Epidermal melanocyte (primary cell): ENCODE data around the gene CNPY1.
"Not testable (repeated sequence)": the region's sequence is repeated elsewhere in the genome, so short reads cannot be mapped to it uniquely, and the experiment has no call there.

ENCODE experiments used
- DNase-seq: peaks from one replicate; pipeline ENCODE4 v3.0.0; 2011; ENCODE audit warnings: low spot score; ENCODE audit not compliant: insufficient read length

CNPY1 gene

DNA sequence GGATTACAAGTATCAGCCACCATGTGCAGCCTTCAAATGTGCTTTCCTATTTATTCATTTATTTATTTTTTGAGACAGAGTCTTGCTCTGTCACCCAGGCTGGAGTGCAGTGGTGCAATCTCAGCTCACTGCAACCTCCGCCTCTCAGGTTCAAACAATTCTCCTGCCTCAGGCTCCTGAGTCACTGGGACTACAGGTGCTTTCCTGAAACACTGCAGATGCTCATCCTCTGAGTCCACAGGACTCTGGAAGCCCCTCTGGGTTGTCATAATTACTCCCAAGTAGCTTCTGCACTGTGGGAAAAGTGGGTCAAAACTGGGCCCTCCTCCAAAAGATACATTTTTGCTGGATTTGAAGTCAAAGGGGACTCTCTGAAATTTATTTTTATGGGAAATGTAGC, at the start of gene CNPY1:
Gene CNPY1, minus strand, starts transcription at position 111 of the 400 bp plus-strand sequence. CDS start 630 bp downstream, outside the sequence.
- DNase-seq: not testable (repeated sequence)

GRCh38 chr7:155594961-155595366, 48.6 kb upstream of the CNPY1 start:
- DNase-seq: no peak

DNA sequence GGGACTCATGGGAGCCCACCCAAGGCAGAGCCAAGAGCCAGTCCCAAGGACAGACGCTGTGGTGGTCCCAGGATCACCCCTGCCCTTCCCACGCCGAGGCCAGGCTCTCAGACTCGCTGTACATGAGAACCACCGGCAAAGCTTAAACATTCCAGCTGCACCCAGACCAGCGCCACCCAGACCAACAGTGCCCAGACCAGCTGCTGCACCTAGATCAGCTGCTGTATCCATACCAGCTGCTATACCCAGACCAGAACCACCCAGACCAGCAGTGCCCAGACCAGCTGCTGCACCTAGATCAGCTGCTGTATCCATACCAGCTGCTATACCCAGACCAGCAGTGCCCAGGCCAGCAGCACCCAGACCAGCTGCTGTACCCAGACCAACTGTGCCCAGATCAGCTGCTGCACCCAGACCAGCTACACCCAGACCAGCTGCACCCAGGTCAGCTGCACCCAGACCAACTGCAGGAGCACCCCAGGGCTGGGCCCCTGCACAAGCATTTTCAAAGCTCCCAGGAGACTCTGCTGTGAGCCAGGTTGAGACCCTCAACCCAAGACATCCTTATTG, 47.9 kb upstream of the CNPY1 start:
- DNase-seq: no peak

DNA sequence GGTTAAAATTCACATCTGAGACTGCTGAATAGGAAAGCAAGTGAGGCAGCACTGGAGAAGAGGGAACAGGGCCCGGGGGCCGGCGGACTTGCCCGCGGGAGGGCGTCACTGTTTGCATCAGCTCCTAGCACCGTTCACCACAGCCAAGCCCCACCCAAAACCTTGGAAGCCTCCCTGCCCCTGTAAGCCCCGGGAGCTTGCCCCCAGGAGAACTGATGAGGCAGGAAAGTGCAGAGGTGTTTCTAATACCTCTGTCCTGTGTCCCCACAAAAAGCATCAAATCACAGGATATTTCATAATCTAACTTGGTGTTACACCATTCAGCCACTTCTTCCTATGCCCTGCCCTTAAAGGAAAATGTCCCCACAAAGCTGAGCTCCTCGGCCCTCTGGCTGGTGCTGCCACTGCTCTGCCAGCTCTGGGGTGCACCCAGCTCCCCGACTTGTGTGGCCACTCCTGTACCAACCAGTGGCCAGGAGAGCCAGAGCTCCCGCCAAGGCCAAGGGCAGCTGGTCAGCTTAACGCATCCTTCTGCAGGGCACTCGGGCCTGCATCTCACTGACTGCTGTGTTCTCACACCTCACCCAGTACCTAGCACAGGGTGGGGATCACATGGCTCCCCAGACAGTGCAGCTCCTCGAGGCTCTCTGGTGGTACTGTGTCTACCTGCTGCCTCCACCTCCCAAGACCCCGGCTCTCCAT, 47.3 kb upstream of the CNPY1 start:
- DNase-seq: no peak

GRCh38 chr7:155591055-155591775, 44.9 kb upstream of the CNPY1 start:
- DNase-seq: no peak

DNA sequence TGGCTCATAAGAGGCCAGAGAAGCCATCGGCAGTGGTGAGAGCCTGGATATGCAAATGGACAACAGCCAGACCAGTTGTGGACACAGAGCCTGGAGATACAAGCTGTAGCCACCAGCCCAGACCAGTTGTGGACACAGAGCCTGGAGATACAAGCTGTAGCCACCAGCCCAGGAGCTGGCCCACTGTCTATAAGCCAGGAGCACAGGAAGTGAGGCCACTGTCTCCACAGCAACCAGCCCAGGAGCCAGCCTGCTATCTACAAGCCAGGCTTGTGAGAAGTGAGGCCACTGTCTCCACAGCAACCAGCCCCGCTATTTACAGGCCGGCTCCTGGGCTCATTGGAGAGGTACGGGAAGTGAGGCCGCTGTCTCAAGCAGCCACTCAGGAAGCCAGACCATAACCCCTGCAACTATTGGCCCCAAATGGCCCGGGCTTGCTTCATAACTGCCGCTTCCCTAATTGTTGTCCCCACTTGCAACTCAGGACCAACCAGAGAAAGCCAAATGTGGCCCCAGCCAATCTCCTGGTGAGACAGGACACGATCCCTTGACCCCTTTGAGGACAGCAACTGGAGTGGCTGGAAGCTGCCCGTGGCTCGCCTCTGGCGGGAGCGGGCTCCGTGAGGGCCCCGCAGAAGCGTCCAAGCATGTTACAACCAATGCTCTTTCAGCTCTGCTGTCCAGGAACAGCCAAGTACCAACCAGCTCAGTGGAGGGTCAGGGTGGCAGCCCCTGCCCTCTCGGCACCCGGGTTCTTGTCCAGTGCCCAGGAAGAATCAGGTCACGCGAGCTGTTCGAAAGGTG, 44.1 kb upstream of the CNPY1 start:
- no peak for DNase-seq

DNA sequence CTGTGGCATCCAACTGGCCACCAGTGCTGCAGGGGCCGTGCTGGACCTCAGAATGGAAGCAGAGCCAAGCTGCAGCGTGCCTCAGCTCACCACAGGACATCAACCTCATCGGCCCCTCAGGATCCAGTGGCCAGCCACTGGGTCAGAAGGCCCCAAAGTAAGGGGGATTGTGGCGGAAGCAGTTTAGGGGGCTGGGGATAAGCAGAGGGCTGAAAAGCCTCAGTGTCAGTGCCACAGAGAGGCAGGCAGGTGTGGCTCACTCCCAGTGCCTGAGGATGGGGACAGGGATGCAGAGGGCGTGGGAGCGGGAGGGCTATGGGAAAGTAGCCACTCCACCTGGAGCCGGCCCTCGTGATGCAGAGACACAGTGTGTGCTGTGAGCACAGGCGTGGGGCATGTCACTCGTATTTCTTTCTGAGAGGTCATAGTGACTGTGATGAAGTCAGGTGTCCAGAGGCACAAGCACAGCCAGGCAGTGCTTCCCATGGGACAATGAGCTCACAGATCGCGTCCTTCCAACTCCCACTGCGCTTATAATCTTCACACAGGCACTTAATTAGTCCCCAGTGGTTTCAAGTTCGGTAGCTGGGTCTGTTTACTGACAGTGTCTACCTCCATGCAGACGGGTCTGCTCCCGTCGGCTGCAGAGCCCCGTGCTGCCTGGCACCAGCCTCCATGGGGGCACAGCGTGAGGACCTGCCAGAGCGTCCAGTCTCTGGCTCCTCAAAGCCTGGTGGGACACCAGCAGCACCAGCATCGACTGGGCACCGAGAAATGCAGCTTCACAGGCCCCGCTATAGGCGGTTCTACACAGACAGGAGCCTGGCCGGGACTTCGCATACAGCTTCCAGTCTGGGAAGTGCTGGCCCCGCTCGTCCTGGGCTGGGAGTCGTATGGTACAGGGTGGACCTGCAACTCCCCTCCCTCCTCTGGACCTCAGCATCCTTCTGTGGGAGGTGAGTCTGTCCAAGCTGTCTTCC, 42.9 kb upstream of the CNPY1 start:
- DNase-seq: no peak

GRCh38 chr7:155588468-155588998, 42.2 kb upstream of the CNPY1 start:
- DNase-seq: no peak

DNA sequence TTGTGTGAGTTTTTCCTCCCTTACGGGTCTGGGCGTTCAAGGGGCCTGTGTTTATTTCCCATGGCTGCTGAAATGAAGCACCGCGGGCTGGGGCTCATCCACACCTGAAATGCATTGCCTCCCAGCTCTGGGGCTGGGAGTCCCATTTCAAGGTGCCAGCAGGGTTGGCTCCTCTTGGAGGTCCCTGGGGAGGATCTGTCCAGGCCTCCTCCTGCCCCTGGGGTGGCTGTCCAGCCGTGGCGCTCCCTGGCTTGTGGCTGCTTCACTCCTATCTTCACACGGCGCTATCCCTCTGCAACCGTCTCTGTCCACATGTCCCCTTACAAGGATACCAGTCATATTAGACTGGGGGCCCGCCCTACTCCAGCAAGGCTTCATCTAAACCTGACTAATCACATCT, 41.1 kb upstream of the CNPY1 start:
- DNase-seq: no peak

DNA sequence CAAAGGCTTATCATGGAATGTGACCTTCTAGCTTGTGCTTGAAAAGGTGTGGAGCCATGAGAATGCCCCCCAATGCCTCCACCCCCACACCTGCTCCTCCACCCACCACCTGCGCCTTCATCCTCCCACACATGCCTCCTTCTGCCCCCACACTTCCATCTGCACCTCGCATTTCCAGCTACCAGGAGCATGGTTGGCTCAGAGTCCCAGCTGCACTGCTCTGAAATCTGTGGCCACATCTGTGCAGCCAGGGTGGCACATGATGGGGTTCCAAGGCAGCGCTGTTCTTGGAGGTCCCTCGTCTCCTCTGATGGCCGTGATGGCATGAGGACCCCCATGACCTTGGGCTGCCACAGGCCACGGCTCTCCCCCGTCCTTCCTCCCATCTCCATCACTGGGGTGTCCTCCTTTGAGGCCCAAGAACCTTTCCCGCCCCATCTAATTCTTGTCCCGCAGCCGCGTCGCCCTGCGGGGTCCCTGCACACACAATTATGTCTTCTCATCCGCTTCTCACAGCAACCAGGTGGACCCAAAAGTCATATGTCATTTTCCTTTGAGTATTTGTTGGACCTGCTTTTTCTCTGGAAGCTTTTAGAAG, 40.6 kb upstream of the CNPY1 start:
- no peak for DNase-seq

DNA sequence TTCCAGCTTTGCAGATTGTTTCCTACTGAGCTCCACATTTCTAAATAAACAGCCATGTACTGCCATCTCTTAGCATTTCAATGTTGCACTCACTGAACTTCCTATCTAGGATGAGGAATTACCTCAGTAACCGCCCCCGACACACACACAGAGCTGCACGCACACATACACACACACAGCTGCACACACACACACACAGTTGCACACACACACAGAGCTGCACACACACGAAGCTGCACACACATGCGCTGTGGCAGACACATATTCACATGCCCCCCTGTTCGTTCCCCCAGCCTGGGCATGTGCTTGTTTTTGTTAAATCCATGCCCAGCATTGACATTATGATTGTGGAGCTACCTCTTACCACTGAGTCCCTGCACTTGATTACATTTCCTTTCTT, 39.6 kb upstream of the CNPY1 start:
- no peak for DNase-seq

- no peak for DNase-seq
Observed at GRCh38 chr7:155585532-155585895, 39.2 kb upstream of the CNPY1 start.

DNA sequence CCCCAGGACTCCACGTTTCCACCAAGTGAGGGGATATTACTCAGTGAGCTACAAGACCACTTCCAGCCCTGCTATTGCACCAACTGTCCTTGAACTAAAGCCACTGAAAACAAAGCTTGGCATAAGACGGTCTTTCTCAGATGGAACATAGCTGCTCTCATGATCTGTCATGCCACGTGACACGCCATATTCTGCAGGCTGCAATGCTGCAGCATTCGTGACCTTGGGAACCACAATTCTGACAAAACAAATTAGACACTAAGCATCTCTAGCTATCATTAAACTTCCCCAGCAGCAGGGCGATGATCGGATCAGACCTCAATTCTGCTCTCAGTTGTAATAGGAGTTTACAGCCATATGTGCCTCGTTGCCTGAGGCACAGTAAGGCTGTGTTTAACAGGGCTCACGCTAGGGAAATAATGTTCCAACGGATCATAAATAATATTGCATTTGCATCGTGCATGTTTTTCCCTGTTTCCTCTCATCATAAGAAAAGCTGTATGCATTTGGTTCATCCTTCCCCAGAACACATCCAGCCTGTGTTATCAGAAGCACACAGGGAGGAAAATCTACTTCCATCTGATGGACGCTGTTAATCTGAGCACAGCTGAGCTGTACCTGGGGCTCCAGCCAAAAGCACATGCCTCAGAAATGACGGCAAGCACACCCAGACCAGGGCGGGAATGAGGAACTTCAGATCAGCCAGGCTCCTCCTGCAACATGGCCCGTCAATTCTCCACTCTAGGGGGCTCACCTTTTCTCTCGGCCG, 38.6 kb upstream of the CNPY1 start:
- DNase-seq: peak; percentile 40

GRCh38 chr7:155584261-155584660, 37.9 kb upstream of the CNPY1 start:
- DNase-seq: no peak

GRCh38 chr7:155583636-155584035, 37.3 kb upstream of the CNPY1 start:
- no peak for DNase-seq

DNA sequence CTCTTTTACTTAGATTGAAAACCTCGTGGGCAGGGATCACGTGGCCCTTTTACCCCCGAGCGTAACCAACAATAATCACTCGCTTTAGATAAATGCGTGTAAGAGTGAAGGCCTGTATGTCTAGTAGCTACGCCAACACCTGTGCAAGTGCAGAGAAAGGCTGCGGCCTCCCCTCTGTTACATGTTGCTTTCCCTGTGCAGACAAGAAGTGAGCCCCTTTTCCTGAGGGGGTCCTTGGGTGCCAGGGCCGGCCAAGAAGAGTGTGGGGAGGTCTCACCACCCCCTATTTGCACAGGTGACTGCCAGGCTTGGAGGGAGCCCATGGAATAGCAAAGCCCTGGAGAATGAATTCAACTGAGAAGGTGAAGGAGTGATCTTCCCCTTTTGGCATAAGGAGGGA, 35.6 kb upstream of the CNPY1 start:
- DNase-seq: no peak

DNA sequence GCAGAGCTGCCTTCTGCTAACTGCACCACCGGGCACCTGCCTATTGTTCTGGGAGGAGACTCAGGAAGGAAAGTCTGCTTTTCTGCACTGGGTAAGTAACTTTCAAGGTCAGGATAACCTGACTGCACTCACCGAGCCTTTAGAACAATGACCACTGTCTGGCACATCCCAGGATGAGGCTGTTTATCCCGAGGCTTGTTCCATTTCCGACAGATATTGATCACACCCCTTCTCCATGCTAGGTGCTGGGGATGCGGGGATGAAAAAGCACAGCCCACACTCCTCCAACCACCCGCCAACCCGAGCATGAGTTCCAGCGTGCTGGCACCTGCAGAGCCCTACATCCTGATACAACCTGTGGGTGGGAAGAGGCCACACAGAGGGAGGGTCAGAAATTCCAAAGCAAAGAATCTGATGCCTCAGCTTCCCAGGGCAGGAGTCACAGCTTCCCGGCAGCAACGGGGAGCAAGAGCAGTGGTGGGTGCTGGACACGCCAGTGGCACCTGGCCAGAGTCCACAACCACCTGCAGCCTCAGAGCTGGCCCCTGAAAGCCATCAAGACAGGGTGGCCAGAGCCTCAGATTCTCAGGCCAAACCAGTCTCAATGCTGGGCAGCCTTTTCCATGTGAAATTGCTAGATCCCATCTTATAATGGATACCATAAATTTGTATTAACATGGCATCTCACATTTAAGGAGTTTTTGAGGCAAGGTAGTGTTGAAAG, 34.9 kb upstream of the CNPY1 start:
- no peak for DNase-seq

DNA sequence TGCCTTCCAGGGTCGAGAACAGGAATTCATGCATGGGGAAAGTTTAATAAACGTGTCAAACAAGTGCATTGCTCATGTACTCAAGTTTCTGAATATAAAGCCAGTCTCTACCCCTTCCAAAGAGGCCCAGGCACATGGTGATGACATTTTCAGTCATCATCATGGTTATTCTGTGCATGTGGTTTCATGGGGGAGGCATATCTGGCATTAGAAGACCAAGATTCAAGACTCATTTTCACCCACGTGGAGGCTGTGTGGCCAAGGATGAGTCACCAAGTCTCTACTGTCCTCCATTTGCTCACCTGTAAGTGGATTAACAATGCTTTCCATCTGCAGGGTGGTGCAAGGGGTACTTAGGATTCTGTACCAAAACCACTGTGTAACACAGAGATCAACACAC, 34.0 kb upstream of the CNPY1 start:
- no peak for DNase-seq

DNA sequence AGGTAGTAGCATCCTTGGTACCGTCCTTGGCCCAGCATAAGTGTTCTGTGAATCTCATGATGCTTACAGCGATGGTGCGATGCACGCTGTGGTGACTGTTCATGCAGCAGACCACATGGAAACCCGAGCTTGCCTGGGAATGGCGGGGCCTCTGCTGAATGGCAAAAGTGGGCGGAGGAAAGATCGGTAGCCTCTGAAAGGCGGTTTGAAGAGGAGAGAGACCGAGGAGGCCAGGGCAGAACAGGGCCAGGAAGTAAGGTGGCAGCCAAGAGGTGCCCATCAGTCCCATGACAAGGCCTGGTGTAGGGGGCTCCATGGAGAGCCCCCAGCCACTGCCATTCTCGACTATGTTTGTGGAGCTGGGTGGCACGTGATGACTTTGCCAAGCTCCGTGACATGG, 33.2 kb upstream of the CNPY1 start:
- DNase-seq: no peak
